ENCODE data around the gene ELOVL5.
"Not testable (repeated sequence)": the region's sequence is repeated elsewhere in the genome, so short reads cannot be mapped to it uniquely, and the experiment has no call there.

The ELOVL5 gene, protein sequence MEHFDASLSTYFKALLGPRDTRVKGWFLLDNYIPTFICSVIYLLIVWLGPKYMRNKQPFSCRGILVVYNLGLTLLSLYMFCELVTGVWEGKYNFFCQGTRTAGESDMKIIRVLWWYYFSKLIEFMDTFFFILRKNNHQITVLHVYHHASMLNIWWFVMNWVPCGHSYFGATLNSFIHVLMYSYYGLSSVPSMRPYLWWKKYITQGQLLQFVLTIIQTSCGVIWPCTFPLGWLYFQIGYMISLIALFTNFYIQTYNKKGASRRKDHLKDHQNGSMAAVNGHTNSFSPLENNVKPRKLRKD

GRCh38 chr6:53348371-53349208 lies at the start of gene ELOVL5:
ELOVL5 (minus strand) TSS chr6:53348950; CDS start chr6:53295699, 53,251 bp downstream.
- peak; percentile 98 for DNase-seq (ENCODE audit: low spot score)

DNA sequence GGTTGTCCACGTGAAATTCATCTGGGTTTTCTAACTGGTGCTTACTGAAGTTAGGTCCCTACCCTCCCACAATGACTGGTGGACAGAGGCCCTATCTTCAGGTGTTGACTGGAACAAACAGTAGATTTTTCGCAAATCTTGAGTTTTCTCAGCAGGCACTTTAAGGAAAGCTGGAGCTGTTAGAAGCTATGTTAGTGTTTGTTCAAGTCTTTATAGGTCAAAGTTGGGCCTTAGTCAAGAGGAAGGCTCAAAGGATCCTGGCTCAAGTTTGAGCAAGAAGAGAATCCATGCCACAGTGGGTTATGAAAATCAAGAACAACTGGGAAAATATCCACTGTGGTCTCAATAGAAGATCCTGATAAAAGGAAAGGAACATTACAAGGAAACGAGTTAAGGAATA lies 48.5 kb upstream of the ELOVL5 start:
- no peak for DNase-seq (ENCODE audit: low spot score)

- DNase-seq (ENCODE audit: low spot score): no peak
These were observed 47.2 kb upstream of the ELOVL5 start for GRCh38 chr6:53395986-53396385.

GRCh38 chr6:53394704-53395103 lies 46.0 kb upstream of the ELOVL5 start:
- DNase-seq (ENCODE audit: low spot score): no peak

- no peak for DNase-seq (ENCODE audit: low spot score)
These were observed 42.4 kb upstream of the ELOVL5 start for GRCh38 chr6:53391170-53391569.

- no peak for DNase-seq (ENCODE audit: low spot score)
These were observed 41.3 kb upstream of the ELOVL5 start for GRCh38 chr6:53390010-53390409.

DNA sequence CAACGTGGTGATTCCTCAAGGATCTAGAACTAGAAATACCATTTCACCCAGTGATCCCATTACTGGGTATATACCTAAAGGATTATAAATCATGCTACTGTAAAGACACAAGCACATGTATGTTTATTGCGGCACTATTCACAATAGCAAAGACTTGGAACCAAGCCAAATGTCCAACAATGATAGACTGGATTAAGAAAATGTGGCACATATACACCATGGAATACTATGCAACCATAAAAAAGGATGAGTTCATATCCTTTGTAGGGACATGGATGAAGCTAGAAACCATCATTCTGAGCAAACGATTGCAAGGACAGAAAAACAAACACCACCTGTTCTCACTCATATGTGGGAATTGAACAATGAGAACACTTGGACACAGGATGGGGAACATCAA lies 39.9 kb upstream of the ELOVL5 start:
- DNase-seq (ENCODE audit: low spot score): not testable (repeated sequence)

DNA sequence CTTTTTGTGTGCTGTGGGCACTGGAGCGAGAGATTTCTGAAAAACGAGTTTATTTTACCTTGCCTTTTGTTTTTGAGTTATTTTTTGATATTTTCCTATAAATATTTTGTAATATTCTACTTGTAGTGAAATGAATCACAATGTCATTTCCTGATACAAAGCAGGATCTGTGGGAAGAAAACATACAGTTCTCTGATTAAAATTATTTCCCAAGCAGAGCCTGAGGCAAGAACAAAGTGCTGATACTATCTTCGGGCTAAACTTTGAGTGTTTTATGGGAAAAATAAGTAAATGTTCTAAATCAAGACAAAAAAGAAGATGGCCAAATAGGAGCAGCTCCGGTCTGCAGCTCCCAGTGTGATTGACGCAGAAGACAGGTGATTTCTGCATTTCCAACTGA lies 33.7 kb upstream of the ELOVL5 start:
- DNase-seq (ENCODE audit: low spot score): no peak

DNA sequence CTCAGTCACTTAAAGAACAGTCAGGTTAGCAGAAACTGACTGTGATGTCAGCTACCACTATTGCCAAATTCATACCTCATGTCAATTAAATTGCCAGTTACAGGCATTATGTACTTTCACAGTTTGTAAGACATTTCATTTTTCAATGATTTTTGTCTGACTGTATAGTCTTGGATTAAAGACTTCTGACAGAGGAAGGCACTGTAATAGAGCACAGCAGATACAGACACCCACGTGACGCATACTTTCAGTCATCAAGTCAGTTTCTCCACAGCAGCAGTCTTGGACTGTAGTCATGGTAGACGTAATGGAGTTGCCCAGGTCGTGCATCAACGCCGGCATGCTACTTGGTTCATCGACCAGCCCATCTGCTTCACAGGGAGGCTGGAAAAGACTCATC lies 29.5 kb upstream of the ELOVL5 start:
- no peak for DNase-seq (ENCODE audit: low spot score)

DNA sequence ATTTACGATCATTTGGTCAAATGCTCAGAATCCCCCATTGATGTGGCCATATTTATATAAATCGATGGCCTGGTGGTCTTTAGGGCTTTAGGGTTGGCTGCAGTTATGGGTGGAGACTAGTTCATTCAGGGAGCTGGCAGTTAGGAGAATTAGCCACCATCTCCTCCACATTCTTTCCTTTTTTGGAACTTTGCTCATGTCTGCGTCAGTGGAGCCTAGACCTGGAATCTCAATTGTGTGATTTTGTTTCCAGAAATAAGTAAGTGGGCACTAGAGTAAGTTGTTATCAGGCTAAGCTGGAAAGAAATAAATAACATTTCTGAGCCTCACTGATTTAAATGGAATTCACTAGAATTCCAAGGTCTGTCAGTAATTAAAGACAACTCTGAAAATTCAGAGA lies 29.0 kb upstream of the ELOVL5 start:
- no peak for DNase-seq (ENCODE audit: low spot score)

DNA sequence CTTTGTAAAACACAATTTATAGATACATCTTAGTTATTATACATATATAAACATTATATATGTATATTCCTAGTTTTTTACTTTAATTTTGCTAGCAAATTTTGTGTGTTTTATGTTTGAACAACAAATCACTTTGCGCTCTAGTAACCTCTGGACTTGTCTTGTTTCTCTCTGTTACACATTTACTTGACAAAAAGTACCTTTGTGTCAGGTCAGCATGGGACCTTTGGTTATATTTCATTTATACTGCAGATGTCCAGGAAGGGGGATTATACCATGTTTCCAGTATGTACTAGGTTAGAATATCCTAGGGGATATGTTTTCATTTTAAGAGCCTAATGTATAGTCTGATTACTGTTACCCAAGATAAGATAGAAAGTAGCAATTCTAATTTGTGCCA lies 28.5 kb upstream of the ELOVL5 start:
- no peak for DNase-seq (ENCODE audit: low spot score)

DNA sequence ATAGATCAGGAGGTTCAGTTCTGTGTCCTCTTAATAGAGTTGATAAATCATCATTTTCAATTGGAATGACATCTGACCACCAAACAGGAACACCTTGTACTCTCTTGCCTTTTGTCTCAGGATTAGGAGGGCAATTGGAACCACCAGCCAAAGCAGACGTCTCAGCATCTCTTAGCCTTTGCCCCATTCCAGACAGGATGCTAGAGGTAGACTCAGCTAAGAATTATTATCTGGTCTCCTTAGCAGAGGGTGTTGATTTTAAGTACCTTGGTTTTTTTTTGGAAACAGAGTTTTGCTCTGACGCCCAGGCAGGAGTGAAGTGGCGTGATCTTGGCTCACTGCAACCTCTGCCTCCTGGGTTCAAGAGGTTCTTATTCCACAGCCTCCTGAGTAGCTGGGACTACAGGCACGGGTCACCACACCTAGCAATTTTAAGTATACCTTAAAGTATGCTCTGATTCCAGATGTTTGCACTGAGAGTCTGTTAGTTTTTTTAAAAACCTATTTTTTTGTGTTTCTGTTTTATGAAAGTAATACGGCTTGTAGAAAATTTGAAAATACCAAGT lies 28.0 kb upstream of the ELOVL5 start:
- DNase-seq (ENCODE audit: low spot score): no peak

GRCh38 chr6:53375847-53376246 lies 27.1 kb upstream of the ELOVL5 start:
- no peak for DNase-seq (ENCODE audit: low spot score)

GRCh38 chr6:53373638-53374037 lies 24.9 kb upstream of the ELOVL5 start:
- DNase-seq (ENCODE audit: low spot score): no peak

- no peak for DNase-seq (ENCODE audit: low spot score)
These were observed 21.2 kb upstream of the ELOVL5 start for GRCh38 chr6:53369876-53370515.

DNA sequence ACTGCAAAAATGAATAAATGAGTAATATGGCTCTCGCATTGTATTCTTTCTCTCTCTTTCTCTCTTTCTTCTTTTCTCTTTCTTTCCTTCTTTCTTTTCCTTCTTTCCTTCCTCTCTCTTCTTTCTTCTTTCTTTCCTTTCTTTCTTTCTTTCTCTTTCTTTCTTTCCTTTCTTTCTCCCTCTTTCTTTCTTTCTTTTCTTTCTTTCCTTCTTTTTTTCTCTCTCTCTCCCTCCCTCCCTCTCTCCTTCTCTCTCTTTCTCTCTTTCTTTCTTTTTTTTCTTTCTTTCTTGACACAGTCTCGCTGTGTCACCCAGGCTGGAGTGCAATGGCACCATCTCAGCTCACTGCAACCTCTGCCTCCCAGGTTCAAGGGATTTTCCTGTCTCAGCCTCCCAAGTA lies 20.3 kb upstream of the ELOVL5 start:
- DNase-seq (ENCODE audit: low spot score): no peak

DNA sequence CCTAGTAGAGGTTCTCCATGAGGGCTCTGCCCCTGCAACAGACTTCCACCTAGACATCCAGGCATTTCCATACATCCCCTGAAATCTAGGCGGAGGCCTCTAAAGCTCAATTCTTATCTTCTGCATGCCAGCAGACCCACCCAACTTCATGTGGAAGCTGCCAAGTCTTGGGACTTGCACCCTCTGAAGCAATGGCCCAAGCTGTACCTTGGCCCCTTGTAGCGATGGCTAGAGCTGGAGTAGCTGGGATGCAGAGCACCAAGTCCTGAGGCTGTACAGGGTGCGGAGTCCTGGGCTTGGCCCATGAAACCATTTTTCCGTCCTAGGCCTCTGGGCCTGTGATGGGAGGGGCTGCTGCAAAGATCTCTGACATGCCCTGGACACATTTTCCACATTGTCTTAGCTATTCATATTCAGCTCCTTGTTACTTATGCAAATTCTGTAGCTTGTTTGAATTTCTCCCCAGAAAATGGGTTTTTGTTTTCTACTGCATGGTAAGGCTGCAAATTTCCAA lies 17.4 kb upstream of the ELOVL5 start:
- DNase-seq (ENCODE audit: low spot score): no peak

DNA sequence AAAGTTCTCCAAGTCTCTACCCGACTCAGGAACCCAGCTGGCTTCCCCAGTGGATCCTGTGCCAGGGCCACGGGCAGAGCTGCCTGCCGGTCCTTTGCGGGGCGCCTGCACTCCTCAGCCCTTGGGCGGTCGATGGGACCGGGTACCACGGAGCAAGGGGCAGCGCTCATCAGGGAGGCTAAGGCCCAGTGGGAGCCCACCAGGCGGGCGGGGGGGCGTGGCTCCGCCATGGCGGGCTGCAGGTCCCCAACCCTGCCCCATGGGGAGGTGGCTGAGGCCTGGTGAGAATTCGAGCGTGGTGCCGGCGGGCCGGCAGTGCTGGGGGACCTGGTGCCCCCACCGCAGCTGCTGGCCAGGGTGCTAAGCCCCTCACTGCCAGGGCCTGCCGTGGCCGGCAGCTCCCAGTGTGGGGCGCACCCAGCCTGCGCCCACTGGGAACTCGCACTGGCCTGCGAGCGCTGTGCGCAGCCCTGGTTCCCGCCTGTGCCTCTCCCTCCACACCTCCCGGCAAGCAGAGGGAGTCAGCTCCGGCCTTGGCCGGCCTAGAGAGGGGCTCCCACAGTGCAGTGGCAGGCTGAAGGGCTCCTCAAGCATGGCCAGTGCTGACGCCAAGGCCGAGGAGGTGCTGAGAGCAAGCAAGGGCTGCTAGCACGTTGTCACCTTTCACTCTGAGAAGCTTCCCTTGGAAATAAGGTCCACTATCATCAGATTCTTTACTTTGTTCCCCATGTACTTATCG lies 14.8 kb upstream of the ELOVL5 start:
- no peak for DNase-seq (ENCODE audit: low spot score)

DNA sequence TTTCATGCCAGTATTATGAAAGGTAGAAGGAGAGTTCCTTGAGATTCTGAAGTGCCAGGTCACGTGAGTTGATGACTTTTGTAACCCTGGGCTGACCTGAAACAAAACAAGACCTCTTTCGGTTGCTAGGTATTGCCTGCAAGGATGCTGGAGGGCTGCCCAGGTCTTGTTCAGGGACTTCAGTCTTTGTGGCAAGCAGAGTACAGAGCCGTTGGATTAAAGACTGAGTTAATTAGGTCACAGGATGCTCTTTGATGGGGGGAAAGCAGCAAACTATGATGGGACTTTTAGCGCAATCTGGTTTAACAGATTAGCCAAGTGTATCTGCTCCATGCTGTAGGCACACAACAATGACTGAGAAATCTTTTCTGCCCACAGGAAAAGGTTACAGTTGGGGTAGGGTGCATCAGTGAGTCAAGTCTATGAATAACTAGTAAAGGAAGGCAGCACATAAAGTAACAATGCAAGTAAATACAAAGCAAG lies 12.8 kb upstream of the ELOVL5 start:
- peak; percentile 5 for DNase-seq (ENCODE audit: low spot score)

DNA sequence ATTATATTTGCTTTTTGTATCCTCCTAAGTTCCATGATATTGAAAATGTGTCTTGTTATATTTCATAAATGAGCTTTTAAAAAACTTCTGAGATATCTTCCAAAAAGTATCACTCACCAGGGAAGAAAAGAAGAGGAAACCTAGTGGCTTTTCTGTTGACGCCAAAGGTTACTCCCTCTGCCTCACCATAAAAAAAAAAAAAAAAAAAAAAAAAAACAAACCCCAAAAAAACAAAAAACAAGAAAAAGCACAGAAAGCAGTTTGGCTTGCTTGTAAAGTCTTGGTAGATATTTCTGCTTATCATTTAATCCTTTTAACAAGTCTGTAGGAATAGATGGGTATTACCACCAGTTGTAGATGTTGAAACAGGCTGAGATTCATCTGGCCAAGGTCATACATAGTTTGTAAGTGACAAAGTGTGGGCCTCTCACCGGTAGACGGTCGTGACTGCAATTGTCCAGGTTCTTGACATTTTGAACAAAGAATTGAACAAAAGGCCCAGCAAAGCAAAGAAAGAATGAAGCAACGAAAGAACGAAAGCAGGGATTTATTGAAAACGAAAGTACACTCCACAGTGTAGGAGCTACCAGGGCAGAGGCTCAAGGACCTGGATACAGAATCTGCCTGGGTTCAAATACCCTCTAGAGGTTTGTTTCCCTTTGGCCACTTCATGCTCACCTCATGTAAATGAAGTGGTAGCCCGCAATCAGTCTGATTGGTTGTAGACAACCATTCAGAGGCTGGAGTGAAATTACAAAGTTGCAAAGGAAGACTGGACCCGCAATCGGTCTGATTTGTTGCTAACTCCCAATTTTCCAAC lies 11.6 kb upstream of the ELOVL5 start:
- DNase-seq (ENCODE audit: low spot score): peak; percentile 46

GRCh38 chr6:53359843-53360092 lies 11.0 kb upstream of the ELOVL5 start:
- no peak for DNase-seq (ENCODE audit: low spot score)
